DOHH2 (cell line): ENCODE measurements around the gene CHMP5.

Experiments
- H3F3A ChIP-seq: fragments of 200-600 bp; sonication (generic), shearing (Covaris generic); 2 replicates; pipeline ENCODE4 v1.6.0; 2016; ENCODE audit warnings: antibody characterized with exemption, mild to moderate bottlenecking; ENCODE audit not compliant: control insufficient read depth, insufficient read depth
- H3K27ac ChIP-seq: fragments of 200-600 bp; sonication (generic); 2 replicates; pipeline ENCODE4 v1.5.1; 2014; ENCODE audit warnings: low read depth, mild to moderate bottlenecking, low read length, moderate library complexity
- H3K27me3 ChIP-seq: fragments of 200-600 bp; sonication (generic); 2 replicates; pipeline ENCODE4 v1.6.1; 2014; ENCODE audit warnings: mild to moderate bottlenecking, low read length, mixed read lengths; ENCODE audit not compliant: control insufficient read depth
- H3K36me3 ChIP-seq: fragments of 200-600 bp; sonication (generic); 2 replicates; pipeline ENCODE4 v1.6.1; 2014; ENCODE audit warnings: mild to moderate bottlenecking, low read length, moderate library complexity, mixed read lengths; ENCODE audit not compliant: control insufficient read depth
- H3K4me1 ChIP-seq: fragments of 200-600 bp; sonication (generic); 2 replicates; pipeline ENCODE4 v1.6.1; 2014; ENCODE audit warnings: mild to moderate bottlenecking, low read length, mixed read lengths; ENCODE audit not compliant: control insufficient read depth
- H3K4me2 ChIP-seq: fragments of 200-600 bp; sonication (generic); 2 replicates; pipeline ENCODE4 v1.6.0; 2014; ENCODE audit warnings: mild to moderate bottlenecking, low read length, moderate library complexity
- H3K4me3 ChIP-seq: fragments of 200-600 bp; sonication (generic); 2 replicates; pipeline ENCODE4 v1.5.1; 2014; ENCODE audit warnings: mild to moderate bottlenecking, low read length, mixed read lengths
- H3K79me2 ChIP-seq: fragments of 200-600 bp; sonication (generic); 2 replicates; pipeline ENCODE4 v1.6.1; 2014; ENCODE audit warnings: mild to moderate bottlenecking, low read length, mixed read lengths; ENCODE audit not compliant: control insufficient read depth
- H3K9me2 ChIP-seq: fragments of 200-600 bp; sonication (generic); replicated peaks from 2 replicates; pipeline ENCODE4 v1.6.1; 2014; ENCODE audit warnings: mild to moderate bottlenecking, low read length, mixed read lengths; ENCODE audit not compliant: control insufficient read depth
- H3K9me3 ChIP-seq: fragments of 200-600 bp; sonication (generic); 2 replicates; pipeline ENCODE4 v1.6.1; 2014; ENCODE audit warnings: antibody characterized with exemption, low read length, mixed read lengths; ENCODE audit not compliant: control insufficient read depth, insufficient read depth
- H4K20me1 ChIP-seq: fragments of 200-600 bp; sonication (generic); 2 replicates; pipeline ENCODE4 v1.6.0; 2014; ENCODE audit warnings: low read depth, mild to moderate bottlenecking, antibody characterized with exemption, low read length, moderate library complexity; ENCODE audit not compliant: control insufficient read depth, insufficient read depth
- EZH2phosphoT487 ChIP-seq: fragments of 200-600 bp; sonication (generic); IDR thresholded peaks from 2 replicates; pipeline ENCODE4 v1.6.1; 2017; ENCODE audit warnings: borderline replicate concordance, mild to moderate bottlenecking, antibody characterized with exemption, low read length, moderate library complexity, mixed read lengths
- TF ChIP-seq, protein P1 (sequence below): fragments of 200-600 bp; sonication (generic); IDR thresholded peaks from one replicate; pipeline ENCODE4 v1.5.1; 2014; ENCODE audit warnings: antibody characterized with exemption, mild to moderate bottlenecking, low read depth, low read length; ENCODE audit not compliant: poor library complexity, severe bottlenecking

CHMP5 gene

DNA sequence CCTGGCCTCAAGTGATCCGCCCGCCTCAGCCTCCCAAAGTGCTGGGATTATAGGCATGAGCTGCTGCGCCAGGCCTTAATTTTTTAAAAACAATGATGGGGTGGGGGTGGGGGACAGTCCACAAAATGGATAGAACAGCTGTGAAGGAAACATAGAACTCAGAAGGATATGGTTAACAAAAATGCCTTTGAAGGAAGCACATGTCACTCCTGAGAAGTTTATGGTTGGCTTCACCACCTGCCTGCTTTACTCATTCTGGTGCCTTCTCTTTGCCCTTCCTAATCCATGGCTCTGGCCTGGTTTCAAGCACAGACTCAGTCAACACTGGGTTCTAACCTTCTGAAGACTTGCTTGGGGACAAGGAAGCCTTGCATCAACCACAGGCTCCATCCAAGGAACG lies 10.6 kb upstream of the CHMP5 start:
- TF ChIP-seq EZH2phosphoT487, result no peak
- TF ChIP-seq, protein P1, sequence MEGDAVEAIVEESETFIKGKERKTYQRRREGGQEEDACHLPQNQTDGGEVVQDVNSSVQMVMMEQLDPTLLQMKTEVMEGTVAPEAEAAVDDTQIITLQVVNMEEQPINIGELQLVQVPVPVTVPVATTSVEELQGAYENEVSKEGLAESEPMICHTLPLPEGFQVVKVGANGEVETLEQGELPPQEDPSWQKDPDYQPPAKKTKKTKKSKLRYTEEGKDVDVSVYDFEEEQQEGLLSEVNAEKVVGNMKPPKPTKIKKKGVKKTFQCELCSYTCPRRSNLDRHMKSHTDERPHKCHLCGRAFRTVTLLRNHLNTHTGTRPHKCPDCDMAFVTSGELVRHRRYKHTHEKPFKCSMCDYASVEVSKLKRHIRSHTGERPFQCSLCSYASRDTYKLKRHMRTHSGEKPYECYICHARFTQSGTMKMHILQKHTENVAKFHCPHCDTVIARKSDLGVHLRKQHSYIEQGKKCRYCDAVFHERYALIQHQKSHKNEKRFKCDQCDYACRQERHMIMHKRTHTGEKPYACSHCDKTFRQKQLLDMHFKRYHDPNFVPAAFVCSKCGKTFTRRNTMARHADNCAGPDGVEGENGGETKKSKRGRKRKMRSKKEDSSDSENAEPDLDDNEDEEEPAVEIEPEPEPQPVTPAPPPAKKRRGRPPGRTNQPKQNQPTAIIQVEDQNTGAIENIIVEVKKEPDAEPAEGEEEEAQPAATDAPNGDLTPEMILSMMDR, result no peak
- Histone ChIP-seq H3K36me3 (peaks cover 65% of the 10 kb centered on the region), H3K79me2 (peaks cover 7% of the 10 kb centered on the region), H3K27me3 (no peaks in the 10 kb centered on the region), H3K4me1 (peaks cover 14% of the 10 kb centered on the region), H3F3A (0 out of 2 replicates have a peak, but pooled peaks cover 6% of the 10 kb centered on the region), H3K9me2 (no peaks in the 10 kb centered on the region), H3K9me3 (no peaks in the 10 kb centered on the region), H3K27ac (no peak overlapping the region), H4K20me1 (no peaks in the 10 kb centered on the region), H3K4me2 (no peak overlapping the region), H3K4me3 (no peak overlapping the region)

- TF ChIP-seq EZH2phosphoT487, result no peak
- TF ChIP-seq, protein P1, result no peak
- Histone ChIP-seq H3K9me3 (no peaks in the 10 kb centered on the region), H3K4me3 (no peak overlapping the region), H3K4me1 (peaks cover 6% of the 10 kb centered on the region), H4K20me1 (no peaks in the 10 kb centered on the region), H3K27ac (no peak overlapping the region), H3K27me3 (no peaks in the 10 kb centered on the region), H3K79me2 (peaks cover 14% of the 10 kb centered on the region), H3K36me3 (peaks cover 70% of the 10 kb centered on the region), H3K9me2 (no peaks in the 10 kb centered on the region), H3F3A (0 out of 2 replicates have a peak, but pooled peaks cover 6% of the 10 kb centered on the region), H3K4me2 (no peak overlapping the region)
Observed at GRCh38 chr9:33255014-33255413, 9.8 kb upstream of the CHMP5 start.

DNA sequence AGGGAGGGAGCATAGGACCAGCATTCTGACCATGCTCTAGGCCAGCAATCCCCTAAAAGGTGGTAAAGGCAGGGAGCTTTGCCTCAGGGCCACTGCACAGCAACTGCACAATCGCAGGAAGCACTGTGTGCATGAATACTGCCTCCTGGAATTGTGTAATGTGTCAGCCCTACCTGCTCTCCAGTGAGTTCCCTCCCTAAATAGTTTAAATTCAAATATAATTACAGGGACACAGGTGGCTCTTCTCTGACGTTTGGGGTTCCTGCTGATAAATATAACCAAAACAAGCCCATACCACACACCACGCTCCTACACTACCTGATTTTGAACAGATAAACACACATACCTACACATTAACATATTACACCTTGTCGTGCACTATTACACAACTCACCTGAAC lies 9.4 kb upstream of the CHMP5 start:
- Histone ChIP-seq H3K4me3 (no peak overlapping the region), H3K79me2 (peaks cover 18% of the 10 kb centered on the region), H3K27me3 (no peaks in the 10 kb centered on the region), H3K27ac (no peak overlapping the region), H3K9me3 (no peaks in the 10 kb centered on the region), H3K36me3 (peaks cover 75% of the 10 kb centered on the region), H4K20me1 (no peaks in the 10 kb centered on the region), H3K4me1 (peaks cover 2% of the 10 kb centered on the region; the same call in 1 of the 2 replicates), H3K4me2 (no peak overlapping the region), H3F3A (0 out of 2 replicates have a peak, but pooled peaks cover 6% of the 10 kb centered on the region), H3K9me2 (no peaks in the 10 kb centered on the region)
- TF ChIP-seq EZH2phosphoT487, result no peak
- TF ChIP-seq, protein P1, result no peak

- no peak overlapping the region for H3K4me2 ChIP-seq
- peaks cover 82% of the 10 kb centered on the region for H3K36me3 ChIP-seq
- peaks cover 22% of the 10 kb centered on the region for H3K79me2 ChIP-seq
- H3K27ac ChIP-seq, result no peak overlapping the region
- H3K9me3 ChIP-seq, result no peaks in the 10 kb centered on the region
- H3K4me1 ChIP-seq, result no peaks in the 10 kb centered on the region
- no peaks in the 10 kb centered on the region for H3K9me2 ChIP-seq
- TF ChIP-seq, protein P1, result no peak
- TF ChIP-seq EZH2phosphoT487, result no peak
- H3K27me3 ChIP-seq, result no peaks in the 10 kb centered on the region
- H3F3A ChIP-seq, result 0 out of 2 replicates have a peak, but pooled peaks cover 6% of the 10 kb centered on the region
- no peaks in the 10 kb centered on the region for H4K20me1 ChIP-seq
- no peak overlapping the region for H3K4me3 ChIP-seq
Observed at GRCh38 chr9:33256236-33256635, 8.6 kb upstream of the CHMP5 start.
